WTC11 (cell line): ENCODE data around the gene DDI2. TPM values are rescaled to one million over a fixed set of nuclear protein-coding genes. Genes with fewer than 3 reads are reported as not detected.
A peak's percentile ranks its signal among the peaks of the same experiment; 100 is the strongest.

Experiments
- ATAC-seq: fragments of 200-7000 bp; cut with Tn5 transposase; 2 replicates; pipeline ENCODE4 v1.10.0; 2021; ENCODE audit warnings: mild to moderate bottlenecking, moderate library complexity
- CTCF ChIA-PET: fragments of 300-600 bp; sonication (Branson Sonifier 250); formaldehyde crosslinking; loops from one replicate; lab custom pipeline; 2021; ENCODE audit warnings: antibody characterized with exemption; lab: Charles Lee
- POLR2A ChIA-PET: fragments of 350-600 bp; sonication (Branson Sonifier 250); formaldehyde crosslinking; loops from one replicate; lab custom pipeline; 2021; ENCODE audit warnings: antibody characterized with exemption; lab: Charles Lee
- DNase-seq: peaks from one replicate; pipeline ENCODE4 v3.0.0; 2021; ENCODE audit warnings: low spot score
- H3K27ac Mint-ChIP-seq: 2 replicates; pipeline ENCODE4 v1.8.0; 2021; ENCODE audit warnings: mixed read lengths
- H3K27me3 Mint-ChIP-seq: 2 replicates; pipeline ENCODE4 v1.8.0; 2021; ENCODE audit warnings: low read depth, mild to moderate bottlenecking, moderate library complexity, mixed read lengths
- H3K36me3 Mint-ChIP-seq: 2 replicates; pipeline ENCODE4 v1.8.0; 2021; ENCODE audit warnings: mixed read lengths
- H3K4me1 Mint-ChIP-seq: 2 replicates; pipeline ENCODE4 v1.8.0; 2022; ENCODE audit warnings: mixed read lengths
- H3K4me3 Mint-ChIP-seq: 2 replicates; pipeline ENCODE4 v1.8.0; 2021; ENCODE audit warnings: mild to moderate bottlenecking, moderate library complexity, mixed read lengths
- H3K9me3 Mint-ChIP-seq: 2 replicates; pipeline ENCODE4 v1.8.0; 2021; ENCODE audit warnings: mixed read lengths
- GRHL2 ChIP-seq: fragments of 250-450 bp; sonication (Bioruptor Pico); IDR thresholded peaks from 2 replicates; pipeline ENCODE4 v1.8.0; 2022; ENCODE audit warnings: mild to moderate bottlenecking, moderate library complexity; ENCODE audit not compliant: insufficient replicate concordance, severe bottlenecking
- ZNF138 ChIP-seq: sonication (generic); formaldehyde crosslinking; conservative IDR thresholded peaks from 2 replicates; pipeline ENCODE4 v1.8.1; 2022; ENCODE audit warnings: mild to moderate bottlenecking, moderate library complexity, missing genetic modification reagents
- ZNF219 ChIP-seq: sonication (generic); formaldehyde crosslinking; IDR thresholded peaks from 2 replicates; pipeline ENCODE4 v1.8.0; 2023; ENCODE audit warnings: missing genetic modification reagents, mild to moderate bottlenecking, borderline replicate concordance
- ZNF317 ChIP-seq: sonication (generic); formaldehyde crosslinking; IDR thresholded peaks from 2 replicates; pipeline ENCODE4 v1.8.1; 2023; ENCODE audit warnings: low read depth, mild to moderate bottlenecking, moderate library complexity, missing genetic modification reagents, borderline replicate concordance
- total RNA-seq: library from RNA; stranded (reverse); gene quantifications from 3 replicates; pipeline ENCODE4 v1.2.3, GENCODE V29; 2021
- TF ChIP-seq, protein P1 (sequence below): sonication (generic); formaldehyde crosslinking; IDR thresholded peaks from 2 replicates; pipeline ENCODE4 v1.8.0; 2023; ENCODE audit warnings: missing genetic modification reagents, mild to moderate bottlenecking, borderline replicate concordance
- TF ChIP-seq, protein P2 (sequence below): sonication (generic); formaldehyde crosslinking; conservative IDR thresholded peaks from 2 replicates; pipeline ENCODE4 v1.8.1; 2022; ENCODE audit warnings: mild to moderate bottlenecking, missing genetic modification reagents
- TF ChIP-seq, protein P3 (sequence below): sonication (generic); formaldehyde crosslinking; IDR thresholded peaks from 2 replicates; pipeline ENCODE4 v1.8.1; 2022; ENCODE audit warnings: missing genetic modification reagents, borderline replicate concordance
- TF ChIP-seq, protein P4 (sequence below): sonication (generic); formaldehyde crosslinking; IDR thresholded peaks from 2 replicates; pipeline ENCODE4 v1.8.0; 2023; ENCODE audit warnings: mild to moderate bottlenecking, missing genetic modification reagents
- TF ChIP-seq, protein P5 (sequence below): sonication (generic); formaldehyde crosslinking; IDR thresholded peaks from 2 replicates; pipeline ENCODE4 v1.8.1; 2023; ENCODE audit warnings: mild to moderate bottlenecking, missing genetic modification reagents

Gene DDI2
- total RNA-seq, 1 experiment from 2014 or later = 34.2 TPM

DNA sequence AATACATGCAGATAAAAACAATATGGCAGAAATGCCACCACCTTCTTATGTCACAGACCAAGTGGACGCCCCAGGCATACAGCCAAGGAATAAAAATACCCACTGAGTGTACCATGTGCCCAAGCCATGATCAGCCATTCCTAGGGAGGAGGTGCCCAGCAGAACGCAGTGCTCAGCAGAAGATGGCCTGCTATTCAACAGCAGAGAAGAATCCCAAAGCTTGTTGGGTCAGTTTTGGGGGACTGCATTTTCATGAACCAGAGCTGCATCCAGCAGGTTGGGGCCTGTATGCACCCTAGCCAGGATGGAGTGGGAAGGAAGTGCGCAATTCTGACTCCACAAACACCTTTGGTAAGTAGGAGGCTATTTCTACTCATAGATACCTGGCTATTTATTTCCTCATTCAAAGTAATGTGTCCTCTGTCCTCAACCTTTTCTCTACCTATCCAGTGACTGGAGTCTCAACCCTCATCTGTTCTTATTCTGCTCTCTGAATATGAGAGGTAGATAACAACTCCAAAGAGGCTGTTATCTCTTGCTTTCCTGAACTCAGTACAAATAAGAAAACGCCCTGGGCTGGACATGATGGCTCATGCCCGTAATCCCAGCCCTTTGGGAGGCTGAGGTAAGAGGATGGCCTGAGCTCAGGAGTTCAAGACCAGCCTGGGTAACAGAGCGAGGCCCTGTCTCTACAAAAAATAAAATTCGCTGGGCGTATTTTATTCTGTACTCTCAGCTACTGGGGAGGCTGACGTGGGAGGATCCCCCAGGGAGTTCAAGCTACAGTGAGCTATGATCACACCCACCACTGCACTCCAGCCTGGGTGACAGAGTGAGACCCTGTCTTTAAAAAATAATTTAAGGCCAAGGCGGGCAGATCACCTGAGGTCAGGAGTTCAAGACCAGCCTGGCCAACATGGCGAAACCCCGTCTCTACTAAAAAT is 64.4 kb downstream of the DDI2 start:
- Mint-ChIP-seq H3K9me3 (peaks cover 12% of the 10 kb centered on the region), H3K4me3 (no peak overlapping the region), H3K27me3 (peaks cover 4% of the 10 kb centered on the region; the same call in 1 of the 2 replicates), H3K4me1 (peaks cover 22% of the 10 kb centered on the region), H3K36me3 (peaks cover 11% of the 10 kb centered on the region), H3K27ac (peak overlapping the region; percentile 30; the same call in 1 of the 2 replicates)
- DNase-seq = no peak
- ChIA-PET CTCF (interaction anchor here (0.7 to 1.5 kb wide), 4 partner anchors 12 to 235 kb away, joined by 3 to 4 read pairs (median 3); no protein-coding TSS in a partner anchor), POLR2A (interaction anchor here (0.7 kb wide), 1 partner anchor 1266 kb away, joined by 3 read pairs; no protein-coding TSS in a partner anchor)
- TF ChIP-seq GRHL2 (CRISPR knock-in tag) = no peak
- TF ChIP-seq, protein P1, sequence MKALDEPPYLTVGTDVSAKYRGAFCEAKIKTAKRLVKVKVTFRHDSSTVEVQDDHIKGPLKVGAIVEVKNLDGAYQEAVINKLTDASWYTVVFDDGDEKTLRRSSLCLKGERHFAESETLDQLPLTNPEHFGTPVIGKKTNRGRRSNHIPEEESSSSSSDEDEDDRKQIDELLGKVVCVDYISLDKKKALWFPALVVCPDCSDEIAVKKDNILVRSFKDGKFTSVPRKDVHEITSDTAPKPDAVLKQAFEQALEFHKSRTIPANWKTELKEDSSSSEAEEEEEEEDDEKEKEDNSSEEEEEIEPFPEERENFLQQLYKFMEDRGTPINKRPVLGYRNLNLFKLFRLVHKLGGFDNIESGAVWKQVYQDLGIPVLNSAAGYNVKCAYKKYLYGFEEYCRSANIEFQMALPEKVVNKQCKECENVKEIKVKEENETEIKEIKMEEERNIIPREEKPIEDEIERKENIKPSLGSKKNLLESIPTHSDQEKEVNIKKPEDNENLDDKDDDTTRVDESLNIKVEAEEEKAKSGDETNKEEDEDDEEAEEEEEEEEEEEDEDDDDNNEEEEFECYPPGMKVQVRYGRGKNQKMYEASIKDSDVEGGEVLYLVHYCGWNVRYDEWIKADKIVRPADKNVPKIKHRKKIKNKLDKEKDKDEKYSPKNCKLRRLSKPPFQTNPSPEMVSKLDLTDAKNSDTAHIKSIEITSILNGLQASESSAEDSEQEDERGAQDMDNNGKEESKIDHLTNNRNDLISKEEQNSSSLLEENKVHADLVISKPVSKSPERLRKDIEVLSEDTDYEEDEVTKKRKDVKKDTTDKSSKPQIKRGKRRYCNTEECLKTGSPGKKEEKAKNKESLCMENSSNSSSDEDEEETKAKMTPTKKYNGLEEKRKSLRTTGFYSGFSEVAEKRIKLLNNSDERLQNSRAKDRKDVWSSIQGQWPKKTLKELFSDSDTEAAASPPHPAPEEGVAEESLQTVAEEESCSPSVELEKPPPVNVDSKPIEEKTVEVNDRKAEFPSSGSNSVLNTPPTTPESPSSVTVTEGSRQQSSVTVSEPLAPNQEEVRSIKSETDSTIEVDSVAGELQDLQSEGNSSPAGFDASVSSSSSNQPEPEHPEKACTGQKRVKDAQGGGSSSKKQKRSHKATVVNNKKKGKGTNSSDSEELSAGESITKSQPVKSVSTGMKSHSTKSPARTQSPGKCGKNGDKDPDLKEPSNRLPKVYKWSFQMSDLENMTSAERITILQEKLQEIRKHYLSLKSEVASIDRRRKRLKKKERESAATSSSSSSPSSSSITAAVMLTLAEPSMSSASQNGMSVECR (CRISPR knock-in tag) = no peak
- TF ChIP-seq, protein P2, sequence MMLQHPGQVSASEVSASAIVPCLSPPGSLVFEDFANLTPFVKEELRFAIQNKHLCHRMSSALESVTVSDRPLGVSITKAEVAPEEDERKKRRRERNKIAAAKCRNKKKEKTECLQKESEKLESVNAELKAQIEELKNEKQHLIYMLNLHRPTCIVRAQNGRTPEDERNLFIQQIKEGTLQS = no peak
- no peak for TF ChIP-seq ZNF138 (CRISPR knock-in tag)
- TF ChIP-seq, protein P3, sequence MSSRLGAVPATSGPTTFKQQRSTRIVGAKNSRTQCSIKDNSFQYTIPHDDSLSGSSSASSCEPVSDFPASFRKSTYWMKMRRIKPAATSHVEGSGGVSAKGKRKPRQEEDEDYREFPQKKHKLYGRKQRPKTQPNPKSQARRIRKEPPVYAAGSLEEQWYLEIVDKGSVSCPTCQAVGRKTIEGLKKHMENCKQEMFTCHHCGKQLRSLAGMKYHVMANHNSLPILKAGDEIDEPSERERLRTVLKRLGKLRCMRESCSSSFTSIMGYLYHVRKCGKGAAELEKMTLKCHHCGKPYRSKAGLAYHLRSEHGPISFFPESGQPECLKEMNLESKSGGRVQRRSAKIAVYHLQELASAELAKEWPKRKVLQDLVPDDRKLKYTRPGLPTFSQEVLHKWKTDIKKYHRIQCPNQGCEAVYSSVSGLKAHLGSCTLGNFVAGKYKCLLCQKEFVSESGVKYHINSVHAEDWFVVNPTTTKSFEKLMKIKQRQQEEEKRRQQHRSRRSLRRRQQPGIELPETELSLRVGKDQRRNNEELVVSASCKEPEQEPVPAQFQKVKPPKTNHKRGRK (CRISPR knock-in tag) = no peak
- TF ChIP-seq, protein P4, sequence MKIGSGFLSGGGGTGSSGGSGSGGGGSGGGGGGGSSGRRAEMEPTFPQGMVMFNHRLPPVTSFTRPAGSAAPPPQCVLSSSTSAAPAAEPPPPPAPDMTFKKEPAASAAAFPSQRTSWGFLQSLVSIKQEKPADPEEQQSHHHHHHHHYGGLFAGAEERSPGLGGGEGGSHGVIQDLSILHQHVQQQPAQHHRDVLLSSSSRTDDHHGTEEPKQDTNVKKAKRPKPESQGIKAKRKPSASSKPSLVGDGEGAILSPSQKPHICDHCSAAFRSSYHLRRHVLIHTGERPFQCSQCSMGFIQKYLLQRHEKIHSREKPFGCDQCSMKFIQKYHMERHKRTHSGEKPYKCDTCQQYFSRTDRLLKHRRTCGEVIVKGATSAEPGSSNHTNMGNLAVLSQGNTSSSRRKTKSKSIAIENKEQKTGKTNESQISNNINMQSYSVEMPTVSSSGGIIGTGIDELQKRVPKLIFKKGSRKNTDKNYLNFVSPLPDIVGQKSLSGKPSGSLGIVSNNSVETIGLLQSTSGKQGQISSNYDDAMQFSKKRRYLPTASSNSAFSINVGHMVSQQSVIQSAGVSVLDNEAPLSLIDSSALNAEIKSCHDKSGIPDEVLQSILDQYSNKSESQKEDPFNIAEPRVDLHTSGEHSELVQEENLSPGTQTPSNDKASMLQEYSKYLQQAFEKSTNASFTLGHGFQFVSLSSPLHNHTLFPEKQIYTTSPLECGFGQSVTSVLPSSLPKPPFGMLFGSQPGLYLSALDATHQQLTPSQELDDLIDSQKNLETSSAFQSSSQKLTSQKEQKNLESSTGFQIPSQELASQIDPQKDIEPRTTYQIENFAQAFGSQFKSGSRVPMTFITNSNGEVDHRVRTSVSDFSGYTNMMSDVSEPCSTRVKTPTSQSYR (CRISPR knock-in tag) = no peak
- no peak for TF ChIP-seq ZNF219 (CRISPR knock-in tag)
- ATAC-seq = no peak

DNA sequence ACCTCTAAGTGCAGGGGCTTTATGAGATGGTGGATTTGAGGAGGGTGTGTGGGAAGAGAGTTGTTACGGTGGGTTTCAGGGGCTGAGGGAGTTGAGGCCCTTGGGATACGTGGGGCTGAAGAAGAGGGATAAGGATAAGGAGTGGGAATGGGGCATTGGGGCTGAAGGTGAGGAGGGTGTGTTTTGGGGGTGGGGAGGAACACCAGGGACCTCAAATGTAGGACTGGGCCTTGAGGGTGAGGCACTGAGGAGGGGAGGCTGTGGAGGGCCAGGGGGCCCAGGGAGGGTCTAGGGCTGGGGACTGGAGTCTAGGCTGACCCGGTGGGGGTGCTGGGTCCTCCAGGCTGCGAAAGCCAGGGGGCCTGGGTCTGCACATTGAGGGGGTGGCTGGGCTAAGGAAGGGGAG is 65.7 kb downstream of the DDI2 start:
- no peak overlapping the region for H3K27ac Mint-ChIP-seq
- ATAC-seq = no peak
- POLR2A ChIA-PET = no interaction called here

More for the DNA sequence above, 65.7 kb downstream of the DDI2 start:
- TF ChIP-seq, protein P5, sequence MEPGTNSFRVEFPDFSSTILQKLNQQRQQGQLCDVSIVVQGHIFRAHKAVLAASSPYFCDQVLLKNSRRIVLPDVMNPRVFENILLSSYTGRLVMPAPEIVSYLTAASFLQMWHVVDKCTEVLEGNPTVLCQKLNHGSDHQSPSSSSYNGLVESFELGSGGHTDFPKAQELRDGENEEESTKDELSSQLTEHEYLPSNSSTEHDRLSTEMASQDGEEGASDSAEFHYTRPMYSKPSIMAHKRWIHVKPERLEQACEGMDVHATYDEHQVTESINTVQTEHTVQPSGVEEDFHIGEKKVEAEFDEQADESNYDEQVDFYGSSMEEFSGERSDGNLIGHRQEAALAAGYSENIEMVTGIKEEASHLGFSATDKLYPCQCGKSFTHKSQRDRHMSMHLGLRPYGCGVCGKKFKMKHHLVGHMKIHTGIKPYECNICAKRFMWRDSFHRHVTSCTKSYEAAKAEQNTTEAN (CRISPR knock-in tag) = no peak
- no peak for TF ChIP-seq ZNF317 (CRISPR knock-in tag)
- H3K36me3 Mint-ChIP-seq = no peaks in the 10 kb centered on the region; the same call in 1 of the 2 replicates
- H3K27me3 Mint-ChIP-seq = no peaks in the 10 kb centered on the region; the same call in 1 of the 2 replicates
- CTCF ChIA-PET = interaction anchor here (1.5 kb wide), 1 partner anchor 58 kb away, joined by 3 read pairs; no protein-coding TSS in a partner anchor
- DNase-seq = no peak
- peak overlapping the region; percentile 65 for H3K4me3 Mint-ChIP-seq
- H3K4me1 Mint-ChIP-seq = peaks cover 22% of the 10 kb centered on the region
- H3K9me3 Mint-ChIP-seq = no peaks in the 10 kb centered on the region
